Activated T-helper 1 cell treated with anti-CD3 and anti-CD28 coated beads, Interleukin-12 subunit alpha, Interleukin-12 subunit beta, Interleukin-2, Interleukin-4 antibody, amounts not matched to agents 30 ng/mL and 10 ng/mL and 1 ng/mL, durations not matched to agents 14 hours and 24 hours and 36 hours (primary cell): ENCODE data around the gene SYPL1. TPM values are rescaled to one million over a fixed set of nuclear protein-coding genes. Genes with fewer than 3 reads are reported as not detected.

Experiments
- DNase-seq: peaks from one replicate; pipeline ENCODE4 v3.0.0; 2021; ENCODE audit warnings: low spot score
- H3K27ac Mint-ChIP-seq: one replicate; pipeline ENCODE4 v1.8.0; 2021; ENCODE audit warnings: mild to moderate bottlenecking, mixed read lengths
- H3K27me3 Mint-ChIP-seq: one replicate; pipeline ENCODE4 v1.8.0; 2022; ENCODE audit warnings: mild to moderate bottlenecking, moderate library complexity, mixed read lengths; ENCODE audit not compliant: insufficient read depth
- H3K36me3 Mint-ChIP-seq: one replicate; pipeline ENCODE4 v1.8.0; 2021; ENCODE audit warnings: low read depth, mixed read lengths
- H3K4me1 Mint-ChIP-seq: one replicate; pipeline ENCODE4 v1.8.0; 2021; ENCODE audit warnings: low read depth, mixed read lengths
- H3K4me3 Mint-ChIP-seq: one replicate; pipeline ENCODE4 v1.8.0; 2021; ENCODE audit warnings: mild to moderate bottlenecking, moderate library complexity, mixed read lengths
- H3K9me3 Mint-ChIP-seq: one replicate; pipeline ENCODE4 v1.8.0; 2021; ENCODE audit warnings: mixed read lengths
- intact Hi-C: fragments of 100-400 bp; cut with micrococcal nuclease; formaldehyde crosslinking; loops from one replicate; pipeline ENCODE4 v1.15.1; 2024
- total RNA-seq: library from RNA; stranded (reverse); gene quantifications from 2 replicates; pipeline ENCODE4 v1.2.3, GENCODE V29; 2022

The SYPL1 gene
- total RNA-seq, 1 donor from 2014 or later, result 22.3 TPM

DNA sequence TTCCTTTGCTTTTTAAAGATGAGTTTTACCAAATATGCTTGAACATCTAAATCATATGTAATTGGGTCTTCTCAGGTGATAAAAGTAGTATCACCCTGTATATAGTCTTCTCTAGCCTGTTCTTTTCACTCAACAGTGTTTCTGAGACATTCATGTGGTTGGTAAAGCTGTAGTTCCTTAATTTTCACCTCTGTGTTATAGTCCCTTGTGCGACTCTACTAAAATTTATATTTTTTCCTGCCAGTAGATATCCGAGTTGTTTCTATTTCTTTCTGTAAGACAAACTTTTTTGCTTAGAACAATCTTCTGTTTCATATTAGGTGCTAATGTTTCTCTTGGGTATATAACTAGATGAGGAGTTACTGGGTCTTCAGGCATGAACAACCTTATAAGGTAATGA, 35.6 kb downstream of the SYPL1 start:
- no peak for DNase-seq
- Mint-ChIP-seq H3K4me3 (no peak overlapping the region), H3K36me3 (no peaks in the 10 kb centered on the region), H3K4me1 (peaks cover 31% of the 10 kb centered on the region), H3K9me3 (no peaks in the 10 kb centered on the region), H3K27me3 (no peaks in the 10 kb centered on the region), H3K27ac (no peak overlapping the region)
- intact Hi-C loops, result loop anchor here (2.0 kb wide), 1 partner anchor 20 kb away; no protein-coding TSS in a partner anchor

DNA sequence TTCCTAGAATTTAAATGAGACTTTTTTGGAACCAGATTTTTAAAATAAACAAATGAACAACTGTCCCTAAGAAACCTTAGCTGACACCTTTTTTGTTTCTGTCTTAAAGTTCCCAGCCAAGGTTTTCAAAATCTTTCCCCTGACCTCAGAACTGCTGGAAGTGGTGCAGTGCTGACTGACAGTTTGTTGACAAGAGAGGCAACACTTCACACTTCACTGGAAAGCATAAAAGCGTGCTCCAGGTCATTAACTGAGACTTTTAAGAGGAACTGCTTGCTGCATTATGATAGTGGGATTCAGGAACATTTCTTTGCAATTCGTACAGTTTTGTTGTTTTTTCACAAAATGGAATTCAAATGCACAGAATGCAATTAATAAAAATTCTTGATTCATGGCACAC, 36.2 kb downstream of the SYPL1 start:
- intact Hi-C loops, result loop anchor here (2.0 kb wide), 1 partner anchor 21 kb away; no protein-coding TSS in a partner anchor
- Mint-ChIP-seq H3K4me1 (peaks cover 37% of the 10 kb centered on the region), H3K4me3 (no peak overlapping the region), H3K36me3 (no peaks in the 10 kb centered on the region), H3K9me3 (no peaks in the 10 kb centered on the region), H3K27me3 (no peaks in the 10 kb centered on the region), H3K27ac (no peak overlapping the region)
- DNase-seq, result no peak

DNA sequence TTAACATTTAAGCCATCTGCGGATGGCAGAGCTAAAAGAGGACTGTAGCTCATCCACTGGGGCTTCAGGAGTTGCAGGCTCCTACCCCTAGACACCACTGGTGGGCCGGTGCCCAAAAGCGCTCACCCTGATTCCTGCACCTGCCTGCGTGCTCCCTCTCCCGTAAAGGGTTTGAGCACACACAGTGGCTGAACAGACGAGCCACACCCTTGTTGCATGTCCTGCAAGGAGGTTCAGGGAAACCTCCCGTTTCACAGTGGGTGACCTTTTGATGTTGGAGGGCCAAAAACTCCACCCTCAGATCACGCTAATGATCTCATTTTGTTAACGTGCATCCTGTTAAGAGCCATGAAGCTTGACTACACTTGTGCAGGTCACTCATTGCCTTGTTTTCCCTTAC, 37.9 kb downstream of the SYPL1 start:
- H3K27ac Mint-ChIP-seq, result no peak overlapping the region
- no peaks in the 10 kb centered on the region for H3K27me3 Mint-ChIP-seq
- no peak overlapping the region for H3K4me3 Mint-ChIP-seq
- no peak for DNase-seq
- H3K9me3 Mint-ChIP-seq, result no peaks in the 10 kb centered on the region
- H3K36me3 Mint-ChIP-seq, result no peaks in the 10 kb centered on the region
- peaks cover 48% of the 10 kb centered on the region for H3K4me1 Mint-ChIP-seq
- intact Hi-C loops, result no loop called here

DNA sequence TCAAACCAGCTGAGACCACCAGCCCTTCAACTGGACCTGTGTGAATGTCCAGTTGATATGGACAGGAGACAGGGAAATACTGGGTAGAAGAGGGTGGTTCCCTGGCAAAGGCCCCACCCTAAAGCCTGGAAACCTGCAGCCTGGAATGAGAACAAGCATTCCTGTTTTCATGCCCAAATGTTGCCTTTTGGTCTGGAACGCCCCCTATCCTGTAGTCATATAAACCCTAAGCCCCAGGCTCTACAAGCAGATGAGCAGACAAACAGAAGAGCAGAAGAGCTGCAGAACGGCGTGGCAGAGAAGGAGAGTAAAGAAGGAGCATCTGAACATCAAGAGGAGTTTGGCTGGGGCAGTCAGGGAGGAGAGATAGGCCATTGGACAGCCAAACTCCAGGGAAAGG, 38.4 kb downstream of the SYPL1 start:
- no peaks in the 10 kb centered on the region for H3K27me3 Mint-ChIP-seq
- no peak for DNase-seq
- no peak overlapping the region for H3K4me3 Mint-ChIP-seq
- no peaks in the 10 kb centered on the region for H3K9me3 Mint-ChIP-seq
- intact Hi-C loops, result no loop called here
- peaks cover 48% of the 10 kb centered on the region for H3K4me1 Mint-ChIP-seq
- H3K36me3 Mint-ChIP-seq, result no peaks in the 10 kb centered on the region
- no peak overlapping the region for H3K27ac Mint-ChIP-seq

DNA sequence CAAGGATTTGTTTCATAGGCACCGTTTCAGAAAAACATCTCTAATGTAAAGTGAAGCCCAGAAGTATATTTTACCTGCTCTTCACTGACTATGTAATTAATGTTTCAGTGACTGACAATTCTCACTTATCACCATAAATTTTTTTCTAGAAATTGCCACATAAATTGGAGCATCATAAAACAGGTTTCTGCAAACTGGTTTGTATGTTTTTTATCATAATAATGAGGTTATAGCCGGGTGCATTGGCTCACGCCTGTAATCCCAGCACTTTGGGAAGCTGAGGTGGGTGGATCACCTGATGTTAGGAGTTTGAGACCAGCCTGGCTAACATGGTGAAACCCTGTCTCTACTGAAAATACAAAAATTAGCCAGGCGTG, 39.4 kb downstream of the SYPL1 start:
- peaks cover 48% of the 10 kb centered on the region for H3K4me1 Mint-ChIP-seq
- H3K27me3 Mint-ChIP-seq, result no peaks in the 10 kb centered on the region
- H3K27ac Mint-ChIP-seq, result no peak overlapping the region
- H3K4me3 Mint-ChIP-seq, result no peak overlapping the region
- no peak for DNase-seq
- no peaks in the 10 kb centered on the region for H3K36me3 Mint-ChIP-seq
- no peaks in the 10 kb centered on the region for H3K9me3 Mint-ChIP-seq
- intact Hi-C loops, result no loop called here

DNA sequence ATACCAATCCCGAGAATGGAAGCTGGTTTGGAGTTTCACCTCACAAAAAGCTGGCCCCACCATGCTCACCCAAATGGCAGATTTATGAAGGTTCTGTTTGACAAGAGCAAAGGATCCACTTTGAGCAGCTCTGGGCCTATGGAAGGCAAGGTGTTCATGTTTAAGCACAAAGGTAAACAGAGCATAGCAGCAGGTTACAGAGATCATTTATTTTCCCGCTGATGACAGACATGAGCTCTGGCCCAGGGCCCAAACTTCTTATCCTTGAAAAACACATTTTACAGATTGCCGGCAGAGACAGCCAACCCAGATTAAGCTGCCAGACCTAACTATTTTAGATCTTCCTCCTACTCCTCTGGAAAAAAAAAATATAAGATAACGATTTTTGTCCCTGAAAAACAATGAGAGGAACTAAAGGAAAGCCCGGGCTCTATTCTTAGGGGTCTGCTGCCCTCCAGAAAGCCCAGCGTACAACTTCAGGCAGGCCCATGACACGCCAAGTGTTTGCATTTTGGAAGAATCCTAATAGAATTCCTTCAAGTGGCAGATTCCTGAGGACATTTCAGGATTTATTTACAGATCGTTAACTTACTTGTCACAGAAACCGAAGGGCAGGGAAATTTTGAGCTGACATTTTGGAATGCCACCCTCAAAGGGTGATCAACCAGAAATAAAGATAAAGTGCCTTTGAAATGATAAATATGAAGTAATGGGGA, 40.0 kb downstream of the SYPL1 start:
- DNase-seq, result no peak
- no peaks in the 10 kb centered on the region for H3K27me3 Mint-ChIP-seq
- H3K9me3 Mint-ChIP-seq, result no peaks in the 10 kb centered on the region
- peaks cover 46% of the 10 kb centered on the region for H3K4me1 Mint-ChIP-seq
- H3K4me3 Mint-ChIP-seq, result peak overlapping the region; percentile 59
- peak overlapping the region; percentile 93 for H3K27ac Mint-ChIP-seq
- intact Hi-C loops, result loop anchor here (1.0 to 2.0 kb wide), 6 partner anchors 19 to 274 kb away; no protein-coding TSS in a partner anchor
- H3K36me3 Mint-ChIP-seq, result no peaks in the 10 kb centered on the region

DNA sequence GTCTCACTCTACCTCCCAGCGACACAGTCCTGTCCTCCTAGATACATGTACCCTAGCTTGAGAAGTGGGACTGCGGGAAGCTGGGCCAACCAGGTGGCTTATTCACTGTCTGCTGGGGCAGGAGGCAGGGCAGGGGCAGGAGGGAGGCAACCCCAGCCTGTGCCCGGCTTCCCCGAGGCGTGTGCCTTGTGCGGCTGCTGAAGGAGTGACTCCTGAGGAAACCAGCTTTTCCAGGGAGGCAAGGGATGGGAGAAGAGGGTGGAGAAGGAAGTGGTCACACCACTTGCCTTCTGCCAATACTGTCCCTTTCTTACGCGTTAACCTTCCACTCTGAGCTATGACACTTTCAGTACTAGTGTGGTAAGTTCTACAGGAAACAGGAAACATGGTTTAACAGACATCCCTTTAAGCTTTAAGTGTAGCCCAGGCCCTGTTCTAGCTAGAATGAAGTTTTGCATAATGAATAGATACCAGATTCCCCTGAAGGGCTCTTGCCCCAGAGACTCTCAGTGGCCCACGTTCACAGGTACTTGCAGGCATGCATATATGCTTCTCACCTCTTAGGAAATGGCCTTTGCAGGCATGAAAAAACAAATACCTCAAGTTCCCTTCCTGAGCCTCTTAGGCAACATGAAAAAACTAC, 40.6 kb downstream of the SYPL1 start:
- intact Hi-C loops, result loop anchor here (1.0 to 2.0 kb wide), 6 partner anchors 19 to 275 kb away; no protein-coding TSS in a partner anchor
- peak overlapping the region; percentile 59 for H3K4me3 Mint-ChIP-seq
- H3K36me3 Mint-ChIP-seq, result no peaks in the 10 kb centered on the region
- H3K9me3 Mint-ChIP-seq, result no peaks in the 10 kb centered on the region
- peak; percentile 44 for DNase-seq
- H3K4me1 Mint-ChIP-seq, result peaks cover 42% of the 10 kb centered on the region
- no peaks in the 10 kb centered on the region for H3K27me3 Mint-ChIP-seq
- peak overlapping the region; percentile 93 for H3K27ac Mint-ChIP-seq

DNA sequence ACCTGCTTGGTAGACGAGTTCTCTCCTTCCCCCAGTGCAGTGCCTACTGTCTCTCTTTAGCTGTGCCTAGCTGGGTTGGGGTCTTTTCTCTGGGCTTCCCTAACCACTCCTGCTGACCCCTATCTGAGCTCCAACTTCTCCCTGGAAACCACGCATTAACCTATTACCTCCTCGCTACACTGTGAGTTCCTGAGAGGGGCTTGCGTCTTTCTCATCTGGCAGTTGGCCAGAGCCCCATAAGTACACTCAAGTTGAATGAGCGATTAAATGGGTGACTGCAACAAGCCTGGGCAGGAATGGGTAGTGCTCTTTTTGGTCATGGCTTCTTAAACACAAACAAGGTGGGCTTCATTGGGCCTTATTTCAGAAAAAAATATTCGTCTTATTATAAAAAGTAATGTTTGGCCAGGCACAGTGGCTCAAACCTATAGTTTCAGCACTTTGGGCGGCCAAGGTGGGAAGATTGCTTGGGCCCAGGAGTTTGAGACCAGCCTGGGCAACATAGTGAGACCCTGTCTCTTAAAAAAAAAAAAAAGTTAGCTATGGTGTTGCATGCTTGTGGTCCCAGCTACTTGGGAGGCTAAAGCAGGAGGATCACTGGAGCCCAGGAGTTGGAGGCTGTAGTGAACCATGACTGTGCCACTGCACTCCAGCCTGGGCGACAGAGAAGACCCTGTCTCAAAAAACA, 41.4 kb downstream of the SYPL1 start:
- peaks cover 38% of the 10 kb centered on the region for H3K4me1 Mint-ChIP-seq

DNA sequence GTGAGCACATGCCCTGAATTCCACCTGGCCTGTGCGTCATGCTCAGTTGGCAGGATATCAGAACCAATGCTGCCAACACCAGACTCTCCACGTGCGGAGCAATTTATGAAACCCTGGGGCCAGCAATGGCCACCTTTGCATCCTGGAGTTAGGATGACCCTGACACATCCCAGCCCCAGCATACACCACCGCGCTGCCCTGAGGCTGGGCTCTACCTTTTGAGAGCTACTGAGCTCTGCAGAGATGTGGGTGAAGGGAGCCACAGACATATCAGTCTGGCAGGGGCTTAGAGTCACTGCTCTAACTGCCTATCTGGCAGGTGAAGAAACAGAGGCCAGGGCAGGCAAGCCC, 41.9 kb downstream of the SYPL1 start:
- Mint-ChIP-seq H3K4me3 (no peak overlapping the region), H3K4me1 (peaks cover 38% of the 10 kb centered on the region), H3K27me3 (no peaks in the 10 kb centered on the region), H3K27ac (no peak overlapping the region), H3K36me3 (no peaks in the 10 kb centered on the region), H3K9me3 (no peaks in the 10 kb centered on the region)
- intact Hi-C loops, result loop anchor here (2.0 kb wide), 1 partner anchor 21 kb away; no protein-coding TSS in a partner anchor
- DNase-seq, result no peak

More for the DNA sequence above, 41.4 kb downstream of the SYPL1 start:
- H3K36me3 Mint-ChIP-seq, result no peaks in the 10 kb centered on the region
- H3K9me3 Mint-ChIP-seq, result no peaks in the 10 kb centered on the region
- H3K27me3 Mint-ChIP-seq, result no peaks in the 10 kb centered on the region
- no peak for DNase-seq
- H3K4me3 Mint-ChIP-seq, result no peak overlapping the region
- intact Hi-C loops, result loop anchor here (1.0 to 2.0 kb wide), 6 partner anchors 20 to 276 kb away; no protein-coding TSS in a partner anchor
- peak overlapping the region; percentile 93 for H3K27ac Mint-ChIP-seq

DNA sequence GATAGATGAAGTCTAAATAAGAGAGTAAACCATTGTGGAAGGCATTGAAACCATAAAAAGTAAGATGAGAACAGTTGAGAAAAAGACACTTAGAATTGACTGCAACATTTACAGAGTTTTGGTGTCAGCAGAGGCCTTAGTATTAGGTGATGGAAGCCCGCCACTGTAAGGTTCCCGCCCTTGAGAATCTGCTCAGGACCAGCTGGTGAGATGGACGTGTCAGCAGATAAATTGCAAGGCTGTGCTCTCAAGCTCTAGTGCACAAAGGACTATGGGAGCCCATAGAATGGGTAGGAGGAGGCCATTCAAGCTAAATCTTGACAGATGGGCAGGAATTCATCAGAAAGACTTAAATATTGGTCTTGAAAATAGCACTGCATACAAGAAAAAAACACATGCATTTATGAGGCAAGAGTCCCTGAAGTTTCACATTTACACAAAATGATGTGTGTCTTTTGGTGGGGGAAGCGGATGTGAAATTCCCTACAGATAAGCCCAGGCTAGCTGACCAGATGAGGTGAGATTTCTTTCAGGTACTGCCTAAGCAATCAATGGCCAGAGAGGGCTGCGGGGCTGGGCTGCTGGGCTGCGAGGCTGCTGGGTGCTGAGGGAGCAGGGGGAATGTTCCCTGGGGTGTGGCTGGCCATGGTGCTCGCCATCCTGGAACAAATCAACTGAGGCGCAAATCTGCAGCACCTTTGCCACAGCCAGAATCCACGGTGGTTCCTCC, 42.5 kb downstream of the SYPL1 start:
- no peak overlapping the region for H3K4me3 Mint-ChIP-seq
- intact Hi-C loops, result loop anchor here (2.0 kb wide), 1 partner anchor 21 kb away; no protein-coding TSS in a partner anchor
- H3K4me1 Mint-ChIP-seq, result peaks cover 38% of the 10 kb centered on the region
- H3K9me3 Mint-ChIP-seq, result no peaks in the 10 kb centered on the region
- no peak for DNase-seq
- no peak overlapping the region for H3K27ac Mint-ChIP-seq
- H3K36me3 Mint-ChIP-seq, result no peaks in the 10 kb centered on the region
- no peaks in the 10 kb centered on the region for H3K27me3 Mint-ChIP-seq

DNA sequence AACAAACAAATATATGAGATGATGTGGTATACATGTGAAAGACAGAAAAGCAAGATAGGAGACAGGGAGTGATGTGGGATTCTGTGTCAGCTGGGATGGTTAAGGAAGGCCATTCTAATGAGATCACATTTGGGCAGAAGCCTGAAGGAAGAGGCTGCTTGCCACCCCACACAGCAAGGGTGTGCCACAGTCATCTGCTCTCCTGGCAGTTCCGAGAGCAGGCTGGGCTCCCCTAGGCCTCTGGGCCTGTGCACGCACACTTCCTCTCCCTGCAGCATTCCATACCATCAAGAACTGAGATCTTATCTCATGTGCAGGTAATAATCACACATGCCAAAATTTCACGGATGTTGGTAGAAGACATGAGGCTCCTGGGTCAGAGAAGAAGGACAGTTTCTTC, 43.1 kb downstream of the SYPL1 start:
- Mint-ChIP-seq H3K4me1 (peaks cover 38% of the 10 kb centered on the region), H3K4me3 (no peak overlapping the region), H3K9me3 (no peaks in the 10 kb centered on the region), H3K27me3 (no peaks in the 10 kb centered on the region), H3K36me3 (no peaks in the 10 kb centered on the region), H3K27ac (no peak overlapping the region)
- no peak for DNase-seq
- intact Hi-C loops, result no loop called here

DNA sequence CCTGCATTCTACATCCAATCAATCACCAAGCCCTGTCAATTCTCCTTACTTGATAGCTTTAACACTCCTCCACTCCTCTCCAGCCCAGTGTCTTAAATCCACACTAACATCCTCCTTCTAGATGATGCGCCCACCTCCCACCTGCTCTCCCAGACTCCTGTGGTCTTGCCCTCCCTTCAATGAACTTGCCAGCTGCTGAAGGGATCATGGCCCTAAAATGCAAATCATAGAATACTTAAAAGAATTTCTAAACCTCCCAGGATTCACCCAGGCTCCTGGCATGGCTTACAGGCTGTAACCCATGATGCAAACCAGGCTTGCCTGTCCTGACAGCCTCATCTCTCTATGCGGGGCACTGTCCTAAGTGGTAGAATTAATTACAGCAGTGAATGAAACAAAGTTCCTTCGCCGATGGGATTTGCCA, 43.6 kb downstream of the SYPL1 start:
- no peak overlapping the region for H3K27ac Mint-ChIP-seq
- no peak for DNase-seq
- H3K27me3 Mint-ChIP-seq, result no peaks in the 10 kb centered on the region
- intact Hi-C loops, result no loop called here
- H3K9me3 Mint-ChIP-seq, result no peaks in the 10 kb centered on the region
- H3K36me3 Mint-ChIP-seq, result no peaks in the 10 kb centered on the region
- peaks cover 35% of the 10 kb centered on the region for H3K4me1 Mint-ChIP-seq
- H3K4me3 Mint-ChIP-seq, result no peak overlapping the region
